ENCODE measurements around the gene CDCA8. TPM values are rescaled to one million over a fixed set of nuclear protein-coding genes. Genes with fewer than 3 reads are reported as not detected.

CDCA8 gene
- total and polyA plus RNA-seq, 9 of the 15 experiments (the other 6 are each of a cell fraction or from before 2014, with no cell fraction given) = 26.4 to 148 (median 81.8) TPM

DNA sequence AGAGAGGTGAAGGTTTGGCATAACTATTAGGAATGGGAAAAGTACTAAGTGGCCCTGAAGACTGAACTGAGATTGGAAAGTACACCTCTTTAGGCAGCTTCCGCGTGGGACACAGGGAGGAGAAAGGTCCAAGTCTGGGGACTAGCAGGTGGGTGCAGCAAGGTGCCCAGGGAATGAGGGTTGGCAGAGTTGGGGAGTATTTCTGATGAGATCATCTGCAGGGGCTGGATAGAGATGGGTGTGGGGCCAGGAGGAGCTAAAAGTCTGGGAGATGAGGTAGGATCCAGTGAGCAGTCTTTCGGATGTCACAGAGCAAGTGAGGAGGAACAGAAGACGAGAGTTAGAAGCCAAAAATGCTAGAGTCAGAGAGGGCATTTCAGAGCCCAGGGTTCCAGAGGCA, 36.1 kb downstream of the CDCA8 start:
- H3K9me1 ChIP-seq (ENCODE audit: control insufficient read depth, insufficient read depth, low read length) = no peaks in the 10 kb centered on the region
- no peaks in the 10 kb centered on the region for H3K9me3 ChIP-seq (replicated peaks; ENCODE audit: control insufficient read depth, insufficient read depth, low read depth, low read length)
- no peak overlapping the region for H2AFZ ChIP-seq (ENCODE audit: low read depth, low read length)
- H3K4me1 ChIP-seq (replicated peaks in 1 of 2; ENCODE audit: control insufficient read depth in 2 of 2, insufficient read depth in 2 of 2, low read length in 2 of 2) = peaks cover 6 to 7% of the 10 kb centered on the region in 2 experiments
- H3K36me3 ChIP-seq (ENCODE audit: control insufficient read depth, insufficient read depth, low read length) = no peaks in the 10 kb centered on the region
- POLR2A ChIA-PET = interaction anchor here (0.6 to 1.3 kb wide), 4 partner anchors 17 to 227 kb away, joined by 3 to 4 read pairs (median 4); no protein-coding TSS in a partner anchor
- DNase-seq (ENCODE audit: extremely low read depth in 1 of 4, low spot score in 3 of 4) = no peak
- 4% methylated on average over 4 of the region's 4 CpGs for WGBS (ENCODE audit: insufficient coverage, low coverage, missing lambda C conversion rate)
- peaks cover 34 to 81% of the 10 kb centered on the region in 2 experiments for H3K27me3 ChIP-seq (ENCODE audit: control insufficient read depth in 2 of 2, insufficient read depth in 2 of 2, low read length in 2 of 2)
- no peak overlapping the region for H3K4me2 ChIP-seq (ENCODE audit: insufficient read depth, low read length)
- H3K79me2 ChIP-seq (ENCODE audit: control insufficient read depth, insufficient read depth, low read length) = no peaks in the 10 kb centered on the region
- ATAC-seq = no peak
- intact Hi-C loops (cut with micrococcal nuclease) = no loop called here
- no peak overlapping the region for H3K9ac ChIP-seq (ENCODE audit: insufficient read depth in 1 of 2, low read depth in 2 of 2, low read length in 2 of 2)
- no peak overlapping the region for H3K27ac ChIP-seq (ENCODE audit: extremely low read depth, low read depth, low read length)
- no peak overlapping the region for H3K4me3 ChIP-seq
- no TSS peak for BruUV-seq (replicated peaks)
- CTCF ChIA-PET (ENCODE audit: low intra/inter-chr PET ratio) = no interaction called here
- H4K20me1 ChIP-seq (replicated peaks; ENCODE audit: control insufficient read depth, insufficient read depth, low read length) = no peaks in the 10 kb centered on the region; the same call in none of the 2 replicates
- TF ChIP-seq ZKSCAN1 (IDR thresholded peaks at IDR 0.05; ENCODE audit: low read depth, low read length) = no peak
- TF ChIP-seq, protein P1, sequence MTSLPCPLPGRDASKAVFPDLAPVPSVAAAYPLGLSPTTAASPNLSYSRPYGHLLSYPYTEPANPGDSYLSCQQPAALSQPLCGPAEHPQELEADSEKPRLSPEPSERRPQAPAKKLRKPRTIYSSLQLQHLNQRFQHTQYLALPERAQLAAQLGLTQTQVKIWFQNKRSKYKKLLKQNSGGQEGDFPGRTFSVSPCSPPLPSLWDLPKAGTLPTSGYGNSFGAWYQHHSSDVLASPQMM (CRISPR knock-in tag; IDR thresholded peaks at IDR 0.05) = no peak
- no peak for TF ChIP-seq RUNX1 (IDR thresholded peaks at IDR 0.05; ENCODE audit: low read depth)
- no peak for TF ChIP-seq TOE1 (IDR thresholded peaks at IDR 0.05; ENCODE audit: borderline replicate concordance)
- TF ChIP-seq TOE1 (CRISPR knock-in tag; IDR thresholded peaks at IDR 0.05; ENCODE audit: borderline replicate concordance, low read depth) = no peak
- TF ChIP-seq, protein P2, sequence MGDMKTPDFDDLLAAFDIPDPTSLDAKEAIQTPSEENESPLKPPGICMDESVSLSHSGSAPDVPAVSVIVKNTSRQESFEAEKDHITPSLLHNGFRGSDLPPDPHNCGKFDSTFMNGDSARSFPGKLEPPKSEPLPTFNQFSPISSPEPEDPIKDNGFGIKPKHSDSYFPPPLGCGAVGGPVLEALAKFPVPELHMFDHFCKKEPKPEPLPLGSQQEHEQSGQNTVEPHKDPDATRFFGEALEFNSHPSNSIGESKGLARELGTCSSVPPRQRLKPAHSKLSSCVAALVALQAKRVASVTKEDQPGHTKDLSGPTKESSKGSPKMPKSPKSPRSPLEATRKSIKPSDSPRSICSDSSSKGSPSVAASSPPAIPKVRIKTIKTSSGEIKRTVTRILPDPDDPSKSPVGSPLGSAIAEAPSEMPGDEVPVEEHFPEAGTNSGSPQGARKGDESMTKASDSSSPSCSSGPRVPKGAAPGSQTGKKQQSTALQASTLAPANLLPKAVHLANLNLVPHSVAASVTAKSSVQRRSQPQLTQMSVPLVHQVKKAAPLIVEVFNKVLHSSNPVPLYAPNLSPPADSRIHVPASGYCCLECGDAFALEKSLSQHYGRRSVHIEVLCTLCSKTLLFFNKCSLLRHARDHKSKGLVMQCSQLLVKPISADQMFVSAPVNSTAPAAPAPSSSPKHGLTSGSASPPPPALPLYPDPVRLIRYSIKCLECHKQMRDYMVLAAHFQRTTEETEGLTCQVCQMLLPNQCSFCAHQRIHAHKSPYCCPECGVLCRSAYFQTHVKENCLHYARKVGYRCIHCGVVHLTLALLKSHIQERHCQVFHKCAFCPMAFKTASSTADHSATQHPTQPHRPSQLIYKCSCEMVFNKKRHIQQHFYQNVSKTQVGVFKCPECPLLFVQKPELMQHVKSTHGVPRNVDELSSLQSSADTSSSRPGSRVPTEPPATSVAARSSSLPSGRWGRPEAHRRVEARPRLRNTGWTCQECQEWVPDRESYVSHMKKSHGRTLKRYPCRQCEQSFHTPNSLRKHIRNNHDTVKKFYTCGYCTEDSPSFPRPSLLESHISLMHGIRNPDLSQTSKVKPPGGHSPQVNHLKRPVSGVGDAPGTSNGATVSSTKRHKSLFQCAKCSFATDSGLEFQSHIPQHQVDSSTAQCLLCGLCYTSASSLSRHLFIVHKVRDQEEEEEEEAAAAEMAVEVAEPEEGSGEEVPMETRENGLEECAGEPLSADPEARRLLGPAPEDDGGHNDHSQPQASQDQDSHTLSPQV (IDR thresholded peaks at IDR 0.05) = no peak
- no peak for TF ChIP-seq COPS2 (conservative IDR thresholded peaks at IDR 0.05)
- no peak for TF ChIP-seq ZNF274 (IDR thresholded peaks at IDR 0.05; ENCODE audit: borderline replicate concordance, low read depth, low read length)
- no peak for TF ChIP-seq WHSC1 (IDR thresholded peaks at IDR 0.05; ENCODE audit: low read length)
- TF ChIP-seq, protein P3, sequence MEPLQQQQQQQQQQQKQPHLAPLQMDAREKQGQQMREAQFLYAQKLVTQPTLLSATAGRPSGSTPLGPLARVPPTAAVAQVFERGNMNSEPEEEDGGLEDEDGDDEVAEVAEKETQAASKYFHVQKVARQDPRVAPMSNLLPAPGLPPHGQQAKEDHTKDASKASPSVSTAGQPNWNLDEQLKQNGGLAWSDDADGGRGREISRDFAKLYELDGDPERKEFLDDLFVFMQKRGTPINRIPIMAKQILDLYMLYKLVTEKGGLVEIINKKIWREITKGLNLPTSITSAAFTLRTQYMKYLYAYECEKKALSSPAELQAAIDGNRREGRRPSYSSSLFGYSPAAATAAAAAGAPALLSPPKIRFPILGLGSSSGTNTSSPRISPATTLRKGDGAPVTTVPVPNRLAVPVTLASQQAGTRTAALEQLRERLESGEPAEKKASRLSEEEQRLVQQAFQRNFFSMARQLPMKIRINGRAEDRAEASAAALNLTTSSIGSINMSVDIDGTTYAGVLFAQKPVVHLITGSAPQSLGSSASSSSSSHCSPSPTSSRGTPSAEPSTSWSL (CRISPR knock-in tag; IDR thresholded peaks at IDR 0.05; ENCODE audit: borderline replicate concordance) = no peak
- TF ChIP-seq EGR1 (conservative IDR thresholded peaks at IDR 0.05) = no peak
- FAIRE-seq = no peak
- in situ Hi-C loops (cut with MboI) = no loop called here

Measured in K562 (cell line).